Vagina (tissue), 2 donors: ENCODE data around the gene IREB2.

Experiments used
- POLR2AphosphoS5 ChIP-seq, 2 donors: sonication (generic); formaldehyde crosslinking; IDR thresholded peaks; one replicate each; pipeline ENCODE4 v1.9.0; 2017; ENCODE audit warnings: antibody characterized with exemption in 2 of 2, mild to moderate bottlenecking in 2 of 2, low read depth in 1 of 2; ENCODE audit not compliant: insufficient read depth in 1 of 2
- TF ChIP-seq, protein P1 (sequence below), 3 experiments: fragments of 450-650 bp in 2 of 3; fragments of 200-600 bp in 1 of 3; sonication (generic) in 1 of 3; IDR thresholded peaks; one replicate each; pipeline ENCODE4 v1.5.1; 2017 to 2019; ENCODE audit warnings: antibody characterized with exemption in 3 of 3, mild to moderate bottlenecking in 2 of 3, moderate library complexity in 2 of 3

DNA sequence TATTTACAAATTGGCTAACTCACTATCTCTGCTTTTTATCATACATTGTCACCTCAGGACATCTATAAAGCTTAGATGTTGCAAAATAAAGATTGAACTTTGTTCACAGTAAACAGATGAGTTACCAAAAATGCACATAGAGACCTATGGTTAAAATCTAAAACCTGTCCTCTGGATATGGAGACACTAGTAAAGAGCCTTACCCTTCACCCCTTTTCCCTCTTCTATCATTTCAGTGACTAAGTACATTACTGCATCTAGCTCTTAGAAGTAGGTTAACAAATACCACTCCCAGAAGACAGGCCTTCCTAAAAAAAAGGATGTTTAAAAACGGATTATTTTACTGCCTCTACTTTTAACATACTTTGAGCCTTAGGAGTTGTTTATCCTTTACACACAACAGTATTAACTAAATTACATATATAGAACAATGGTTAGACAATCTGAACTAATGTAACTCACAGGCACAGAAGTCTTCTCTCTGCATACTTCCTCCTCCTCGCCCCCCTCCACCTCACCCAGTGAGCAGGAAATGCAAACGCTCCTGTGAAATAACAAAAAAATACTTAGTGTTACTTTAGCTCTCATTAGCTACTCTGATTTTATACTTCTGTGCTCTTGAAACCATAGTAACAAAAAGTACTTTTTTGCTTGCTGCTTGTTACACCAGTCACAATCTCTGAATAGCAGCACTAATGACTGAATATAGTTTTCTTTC is 23.3 kb downstream of the IREB2 start:
- TF ChIP-seq, protein P1, sequence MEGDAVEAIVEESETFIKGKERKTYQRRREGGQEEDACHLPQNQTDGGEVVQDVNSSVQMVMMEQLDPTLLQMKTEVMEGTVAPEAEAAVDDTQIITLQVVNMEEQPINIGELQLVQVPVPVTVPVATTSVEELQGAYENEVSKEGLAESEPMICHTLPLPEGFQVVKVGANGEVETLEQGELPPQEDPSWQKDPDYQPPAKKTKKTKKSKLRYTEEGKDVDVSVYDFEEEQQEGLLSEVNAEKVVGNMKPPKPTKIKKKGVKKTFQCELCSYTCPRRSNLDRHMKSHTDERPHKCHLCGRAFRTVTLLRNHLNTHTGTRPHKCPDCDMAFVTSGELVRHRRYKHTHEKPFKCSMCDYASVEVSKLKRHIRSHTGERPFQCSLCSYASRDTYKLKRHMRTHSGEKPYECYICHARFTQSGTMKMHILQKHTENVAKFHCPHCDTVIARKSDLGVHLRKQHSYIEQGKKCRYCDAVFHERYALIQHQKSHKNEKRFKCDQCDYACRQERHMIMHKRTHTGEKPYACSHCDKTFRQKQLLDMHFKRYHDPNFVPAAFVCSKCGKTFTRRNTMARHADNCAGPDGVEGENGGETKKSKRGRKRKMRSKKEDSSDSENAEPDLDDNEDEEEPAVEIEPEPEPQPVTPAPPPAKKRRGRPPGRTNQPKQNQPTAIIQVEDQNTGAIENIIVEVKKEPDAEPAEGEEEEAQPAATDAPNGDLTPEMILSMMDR (IDR thresholded peaks at IDR 0.05), result no peak
- TF ChIP-seq POLR2AphosphoS5 (IDR thresholded peaks at IDR 0.05; ENCODE audit: insufficient read depth in 1 of 2, low read depth in 1 of 2), result no peak
